HG02840 (cell line): ENCODE data around the gene ANKRD7.

Experiments used
- ATAC-seq: cut with Tn5 transposase; IDR thresholded peaks from one replicate; pipeline ENCODE4 v1.9.1; 2021; ENCODE audit warnings: mild to moderate bottlenecking, moderate library complexity, moderate number of reproducible peaks; ENCODE audit not compliant: unreplicated experiment, low FRiP score

The ANKRD7 gene

GRCh38 chr7:118224521-118224920 is at the start of gene ANKRD7:
Gene ANKRD7, plus strand, starts transcription at chr7:118224704. Its CDS starts 127 bp downstream, at chr7:118224831.
- no peak for ATAC-seq

- ATAC-seq = no peak
Observed at GRCh38 chr7:118175740-118176139, 48.8 kb upstream of the ANKRD7 start.

GRCh38 chr7:118179191-118179590 is 45.3 kb upstream of the ANKRD7 start:
- ATAC-seq = no peak

- ATAC-seq = no peak
Observed at GRCh38 chr7:118182593-118183427, 41.7 kb upstream of the ANKRD7 start.

- peak; percentile 0 for ATAC-seq
Observed at GRCh38 chr7:118183428-118183785, 41.1 kb upstream of the ANKRD7 start.

- ATAC-seq = peak; percentile 98
Observed at GRCh38 chr7:118183786-118184564, 40.5 kb upstream of the ANKRD7 start, which contains the start of gene LSM8. Gene LSM8, plus strand, starts transcription at chr7:118184164. Its CDS starts 60 bp downstream, at chr7:118184224.

GRCh38 chr7:118184565-118184940 is 40.0 kb upstream of the ANKRD7 start:
- no peak for ATAC-seq

- no peak for ATAC-seq
Observed at GRCh38 chr7:118185163-118185860, 39.2 kb upstream of the ANKRD7 start.

- no peak for ATAC-seq
Observed at GRCh38 chr7:118186501-118186900, 38.0 kb upstream of the ANKRD7 start.

GRCh38 chr7:118194571-118194970 is 29.9 kb upstream of the ANKRD7 start:
- ATAC-seq = no peak

GRCh38 chr7:118195837-118196474 is 28.5 kb upstream of the ANKRD7 start:
- peak; percentile 74 for ATAC-seq

- ATAC-seq = no peak
Observed at GRCh38 chr7:118202061-118202460, 22.4 kb upstream of the ANKRD7 start.

GRCh38 chr7:118214051-118214832 is 10.3 kb upstream of the ANKRD7 start:
- ATAC-seq = peak; percentile 98

- peak; percentile 14 for ATAC-seq
Observed at GRCh38 chr7:118214833-118215182, 9.7 kb upstream of the ANKRD7 start.

GRCh38 chr7:118217210-118217619 is 7.3 kb upstream of the ANKRD7 start:
- no peak for ATAC-seq

- ATAC-seq = no peak
Observed at GRCh38 chr7:118218413-118219156, 5.9 kb upstream of the ANKRD7 start.

GRCh38 chr7:118219157-118219512 is 5.4 kb upstream of the ANKRD7 start:
- no peak for ATAC-seq

- no peak for ATAC-seq
Observed at GRCh38 chr7:118220583-118220982, 3.9 kb upstream of the ANKRD7 start.

- ATAC-seq = no peak
Observed at GRCh38 chr7:118222591-118222990, 1.9 kb upstream of the ANKRD7 start.
